Stomach (tissue), 9 donors: ENCODE results near the gene CEP112. TPM values are rescaled to one million over a fixed set of nuclear protein-coding genes. Genes with fewer than 3 reads are reported as not detected.

ENCODE experiments used
- DNase-seq, 2 donors: peaks; one replicate each; pipeline versions ENCODE4 v3.0.0 to v3.0.0-alpha.2; 2013 to 2019
- H3K27ac ChIP-seq, 5 donors: fragments of 200-600 bp in 4 of 5; sonication (generic) in 4 of 5; one replicate each; pipeline ENCODE4 v1.5.1; 2013 to 2019; ENCODE audit warnings: mild to moderate bottlenecking in 1 of 5, moderate library complexity in 1 of 5
- H3K27me3 ChIP-seq, 3 donors: fragments of 200-600 bp; sonication (generic); one replicate each; pipeline ENCODE4 v1.5.1; 2017 to 2019; ENCODE audit warnings: mixed run types in 1 of 3
- H3K36me3 ChIP-seq, 4 donors: fragments of 200-600 bp; sonication (generic); 1 replicate in 3 of 4; 2 replicates in 1 of 4; pipeline ENCODE4 v1.5.1; 2016 to 2019
- H3K4me1 ChIP-seq, 4 donors: fragments of 200-600 bp; sonication (generic); one replicate each; pipeline ENCODE4 v1.5.1; 2016 to 2019
- H3K4me3 ChIP-seq, 4 donors: fragments of 200-600 bp; sonication (generic) in 3 of 4; one replicate each; pipeline ENCODE4 v1.5.1; 2016 to 2019; ENCODE audit warnings: mild to moderate bottlenecking in 1 of 4
- H3K9me3 ChIP-seq, 4 donors: fragments of 200-600 bp; sonication (generic); one replicate each; pipeline ENCODE4 v1.5.1; 2016 to 2019
- EP300 ChIP-seq: sonication (generic); formaldehyde crosslinking; IDR thresholded peaks from one replicate; pipeline ENCODE4 v1.6.1; 2017; ENCODE audit warnings: antibody characterized with exemption
- POLR2A ChIP-seq, 4 donors: fragments of 450-650 bp; IDR thresholded peaks; one replicate each; pipeline ENCODE4 v1.6.1; 2016; ENCODE audit warnings: antibody characterized with exemption in 4 of 4, control low read depth in 2 of 4, mild to moderate bottlenecking in 1 of 4, moderate library complexity in 1 of 4
- POLR2AphosphoS5 ChIP-seq, 3 donors: sonication (generic); formaldehyde crosslinking; IDR thresholded peaks; one replicate each; pipeline ENCODE4 v1.6.1; 2016; ENCODE audit warnings: antibody characterized with exemption in 3 of 3
- WGBS, 5 donors: extraction: QIAGEN DNeasy Blood & Tissue Kit in 3 of 5; methylation state at CpG; one replicate each; pipeline versions ENCODE4 v1.1.5 to v1.1.7; 2013 to 2018; 5-methylcytosine and 5-hydroxymethylcytosine counted together
- intact Hi-C: fragments of 100-400 bp; cut with DNase I; formaldehyde crosslinking; loops from one replicate; pipeline ENCODE4 v1.15.1; 2023; ENCODE audit warnings: low total_unique reads
- polyA plus RNA-seq, 3 donors: library from polyadenylated mRNA; stranded (reverse); fragments of 200-250 nt; gene quantifications; one replicate each; pipeline ENCODE4 v1.2.3, GENCODE V29; 2013
- total RNA-seq, 5 donors: library from RNA; depleted of rRNA; stranded (reverse); fragments of >200 nt; gene quantifications; one replicate each; pipeline versions ENCODE4 v1.1.0 to v1.2.3, GENCODE V29; 2014 to 2016
- TF ChIP-seq, protein P1 (sequence below), 7 experiments: fragments of 450-650 bp in 4 of 7; fragments of 200-600 bp in 3 of 7; sonication (generic) in 3 of 7; IDR thresholded peaks; one replicate each; pipeline ENCODE4 v1.5.1; 2016 to 2019; ENCODE audit warnings: antibody characterized with exemption in 7 of 7, control low read depth in 2 of 7, mild to moderate bottlenecking in 1 of 7
- donor health status: healthy with polysubstance abuse.
- donor health status: Bipolar disorder and iron deficiency.
- donor health status: healthy.

The CEP112 gene
- total and polyA plus RNA-seq, 8 donors, result 3.5 to 108 (median 13.3) TPM

DNA sequence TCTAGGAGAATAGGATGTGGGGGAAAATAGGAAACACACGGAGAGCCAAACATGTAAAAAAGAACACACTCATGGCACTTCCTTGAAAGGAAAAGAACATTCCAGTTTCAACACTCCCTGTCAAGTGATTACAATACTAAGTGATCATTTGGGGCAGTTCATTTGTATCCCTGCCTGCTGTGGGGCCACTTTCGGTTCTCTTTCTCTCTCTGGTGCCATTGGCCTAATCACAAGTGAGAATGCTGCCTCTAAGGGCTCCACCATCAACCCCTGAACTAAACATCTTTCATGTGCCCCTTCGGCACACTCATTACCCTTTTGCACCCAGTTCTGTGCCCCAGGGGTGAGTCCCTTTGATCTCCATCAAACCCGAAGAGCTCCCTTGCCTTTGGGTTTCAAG lies 197.3 kb downstream of the CEP112 start:
- Histone ChIP-seq H3K27ac (no peak overlapping the region), H3K4me3 (no peak overlapping the region), H3K27me3 (no peaks in the 10 kb centered on the region), H3K36me3 (no peaks in the 10 kb centered on the region), H3K9me3 (no peaks in the 10 kb centered on the region), H3K4me1 (no peaks in the 10 kb centered on the region)
- TF ChIP-seq, protein P1, sequence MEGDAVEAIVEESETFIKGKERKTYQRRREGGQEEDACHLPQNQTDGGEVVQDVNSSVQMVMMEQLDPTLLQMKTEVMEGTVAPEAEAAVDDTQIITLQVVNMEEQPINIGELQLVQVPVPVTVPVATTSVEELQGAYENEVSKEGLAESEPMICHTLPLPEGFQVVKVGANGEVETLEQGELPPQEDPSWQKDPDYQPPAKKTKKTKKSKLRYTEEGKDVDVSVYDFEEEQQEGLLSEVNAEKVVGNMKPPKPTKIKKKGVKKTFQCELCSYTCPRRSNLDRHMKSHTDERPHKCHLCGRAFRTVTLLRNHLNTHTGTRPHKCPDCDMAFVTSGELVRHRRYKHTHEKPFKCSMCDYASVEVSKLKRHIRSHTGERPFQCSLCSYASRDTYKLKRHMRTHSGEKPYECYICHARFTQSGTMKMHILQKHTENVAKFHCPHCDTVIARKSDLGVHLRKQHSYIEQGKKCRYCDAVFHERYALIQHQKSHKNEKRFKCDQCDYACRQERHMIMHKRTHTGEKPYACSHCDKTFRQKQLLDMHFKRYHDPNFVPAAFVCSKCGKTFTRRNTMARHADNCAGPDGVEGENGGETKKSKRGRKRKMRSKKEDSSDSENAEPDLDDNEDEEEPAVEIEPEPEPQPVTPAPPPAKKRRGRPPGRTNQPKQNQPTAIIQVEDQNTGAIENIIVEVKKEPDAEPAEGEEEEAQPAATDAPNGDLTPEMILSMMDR (IDR thresholded peaks at IDR 0.05), result no peak
- TF ChIP-seq POLR2AphosphoS5 (IDR thresholded peaks at IDR 0.05) (no peak), POLR2A (IDR thresholded peaks at IDR 0.05) (no peak), EP300 (no peak)
- intact Hi-C loops, result no loop called here
- no peak for DNase-seq
- 85 to 96% (median 92%) methylated on average over 4 of the region's 4 CpGs for WGBS, 5 donors

DNA sequence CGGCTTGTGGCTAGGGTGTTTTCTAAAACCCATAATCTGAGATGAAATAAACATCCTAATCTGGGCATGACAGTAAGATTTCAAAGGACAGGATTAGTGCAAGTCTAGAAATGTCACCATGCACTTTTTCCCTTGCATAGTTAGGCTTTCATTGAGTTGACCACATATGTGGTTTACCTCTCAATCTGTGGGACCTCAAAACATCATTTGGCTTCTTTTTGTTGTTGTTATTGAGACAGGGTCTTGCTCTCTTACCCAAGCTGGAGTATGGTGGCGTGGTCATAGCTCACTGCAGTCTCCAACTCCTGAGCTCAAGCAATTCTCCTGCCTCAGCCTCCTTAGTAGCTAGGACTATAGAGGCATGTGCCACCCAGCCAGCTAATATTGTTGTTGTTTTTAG lies 197.8 kb downstream of the CEP112 start:
- no peak for TF ChIP-seq POLR2A (IDR thresholded peaks at IDR 0.05)
- peaks cover 0 to 4% (median 0%) of the 10 kb centered on the region in 4 donors for H3K9me3 ChIP-seq
- H3K36me3 ChIP-seq, result no peaks in the 10 kb centered on the region
- no peak overlapping the region for H3K27ac ChIP-seq
- H3K4me3 ChIP-seq, result no peak overlapping the region
- H3K27me3 ChIP-seq, result no peaks in the 10 kb centered on the region
- DNase-seq, result no peak
- WGBS, 5 donors, result 86 to 92% (median 88%) methylated on average over 2 of the region's 2 CpGs
- no peaks in the 10 kb centered on the region for H3K4me1 ChIP-seq
- intact Hi-C loops, result no loop called here

DNA sequence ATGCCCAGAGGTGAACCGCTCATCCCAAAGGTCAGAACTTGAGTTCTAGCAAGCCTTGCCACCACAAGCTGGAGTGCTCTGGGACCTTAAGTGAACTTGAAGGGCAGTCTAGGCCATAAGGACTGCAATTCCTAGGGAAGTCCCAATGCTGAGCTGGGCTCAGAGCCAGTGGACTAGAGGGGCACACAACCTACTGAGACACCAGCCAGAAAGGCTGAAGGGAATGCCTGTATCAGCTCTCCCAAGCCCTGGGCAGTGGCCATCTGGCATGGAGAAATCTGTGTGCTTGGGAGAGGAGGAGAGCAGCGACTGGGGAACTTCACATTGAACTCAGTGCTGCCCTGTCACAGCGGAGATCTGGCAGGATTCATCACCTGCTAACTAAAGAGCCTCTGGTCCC lies 201.3 kb downstream of the CEP112 start:
- H3K4me3 ChIP-seq, result no peak overlapping the region
- no peaks in the 10 kb centered on the region for H3K27me3 ChIP-seq
- no peaks in the 10 kb centered on the region for H3K4me1 ChIP-seq
- TF ChIP-seq POLR2A (IDR thresholded peaks at IDR 0.05) (no peak), EP300 (no peak), POLR2AphosphoS5 (IDR thresholded peaks at IDR 0.05) (no peak)
- TF ChIP-seq, protein P1 (IDR thresholded peaks at IDR 0.05), result no peak
- no peak overlapping the region for H3K27ac ChIP-seq
- DNase-seq, result no peak
- no peaks in the 10 kb centered on the region for H3K36me3 ChIP-seq
- WGBS, 5 donors, result 76 to 97% (median 84%) methylated on average over 2 to 3 of the region's 3 CpGs
- peaks cover 0 to 20% (median 9%) of the 10 kb centered on the region in 4 donors for H3K9me3 ChIP-seq
- intact Hi-C loops, result no loop called here

DNA sequence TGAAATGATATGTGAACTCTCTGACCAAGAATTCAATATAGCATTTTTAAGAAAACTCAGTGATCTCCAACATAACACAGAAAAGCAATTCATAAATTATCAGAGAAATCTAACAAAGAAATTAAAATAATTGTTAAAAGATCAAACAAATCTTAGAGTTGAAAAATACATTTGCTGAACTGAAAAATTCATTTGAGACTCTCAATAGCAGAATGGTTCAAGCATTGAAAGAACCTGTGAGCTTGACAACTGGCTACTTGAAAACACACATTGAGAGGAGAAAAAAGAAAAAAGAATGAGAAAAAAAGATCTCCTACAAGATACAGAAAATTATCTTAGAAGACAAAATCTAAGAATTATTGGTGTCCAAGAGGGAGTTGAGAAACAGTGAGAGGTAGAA lies 203.5 kb downstream of the CEP112 start:
- intact Hi-C loops, result no loop called here
- TF ChIP-seq POLR2A (IDR thresholded peaks at IDR 0.05) (no peak), EP300 (no peak), POLR2AphosphoS5 (IDR thresholded peaks at IDR 0.05) (no peak)
- TF ChIP-seq, protein P1 (IDR thresholded peaks at IDR 0.05), result no peak

DNA sequence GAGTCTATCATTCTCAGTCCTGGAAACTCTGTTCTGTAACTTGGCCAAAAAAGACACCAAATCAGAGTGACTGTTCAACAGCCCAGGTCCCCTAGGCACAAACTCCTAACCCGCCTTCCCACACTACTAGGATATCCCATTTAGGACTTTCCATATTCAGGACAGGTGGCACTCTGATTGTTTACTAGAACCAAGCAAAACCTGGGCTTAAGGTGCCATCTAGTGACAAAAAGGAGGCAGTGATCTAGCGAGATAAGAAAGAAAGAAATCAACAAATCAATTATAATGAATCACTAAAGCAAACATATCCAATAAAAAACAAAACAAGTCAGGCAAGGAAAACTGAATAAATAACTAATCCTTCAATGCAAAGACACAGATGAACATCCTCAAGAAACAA lies 203.9 kb downstream of the CEP112 start:
- TF ChIP-seq, protein P1 (IDR thresholded peaks at IDR 0.05), result peak in 5 of 7 experiments; percentile 13 to 72 (median 43)
- no peak for TF ChIP-seq POLR2AphosphoS5 (IDR thresholded peaks at IDR 0.05)
- peak in 1 of 2 donors; percentile 54 for DNase-seq
- intact Hi-C loops, result no loop called here
- Histone ChIP-seq H3K36me3 (no peaks in the 10 kb centered on the region), H3K9me3 (peaks cover 0 to 20% (median 9%) of the 10 kb centered on the region in 4 donors), H3K4me1 (no peaks in the 10 kb centered on the region), H3K4me3 (no peak overlapping the region), H3K27ac (no peak overlapping the region), H3K27me3 (no peaks in the 10 kb centered on the region)
- WGBS, 5 donors, result 44 to 59% (median 54%) methylated on average over 2 of the region's 2 CpGs

More for the DNA sequence above, 203.5 kb downstream of the CEP112 start:
- no peak overlapping the region for H3K4me3 ChIP-seq
- H3K36me3 ChIP-seq, result no peaks in the 10 kb centered on the region
- H3K27me3 ChIP-seq, result no peaks in the 10 kb centered on the region
- DNase-seq, result no peak
- no peaks in the 10 kb centered on the region for H3K4me1 ChIP-seq
- H3K9me3 ChIP-seq, result peaks cover 0 to 20% (median 9%) of the 10 kb centered on the region in 4 donors
- H3K27ac ChIP-seq, result no peak overlapping the region
